Left ventricle myocardium inferior (tissue), 1 donor: ENCODE data around the gene MYG1. TPM values are rescaled to one million over a fixed set of nuclear protein-coding genes. Genes with fewer than 3 reads are reported as not detected.

Experiments
- DNase-seq: peaks from one replicate; pipeline ENCODE4 v3.0.0-alpha.2; 2020
- H3K27ac ChIP-seq: fragments of 200-600 bp; replicated peaks from 2 replicates; pipeline ENCODE4 v1.8.0; 2021
- H3K27me3 ChIP-seq: fragments of 200-600 bp; 2 replicates; pipeline ENCODE4 v1.8.0; 2021; ENCODE audit warnings: low read depth
- H3K36me3 ChIP-seq: fragments of 200-600 bp; 2 replicates; pipeline ENCODE4 v1.8.0; 2021
- H3K4me1 ChIP-seq: fragments of 200-600 bp; 2 replicates; pipeline ENCODE4 v1.8.0; 2021
- H3K4me3 ChIP-seq: fragments of 200-600 bp; 2 replicates; pipeline ENCODE4 v1.8.0; 2021; ENCODE audit warnings: mild to moderate bottlenecking, moderate library complexity
- H3K9me3 ChIP-seq: fragments of 200-600 bp; replicated peaks from 2 replicates; pipeline ENCODE4 v1.8.0; 2021
- intact Hi-C: fragments of 100-400 bp; cut with micrococcal nuclease; formaldehyde crosslinking; loops from one replicate; pipeline ENCODE4 v1.11.0; 2022
- total RNA-seq: library from RNA; stranded (reverse); fragmentation: NEBNext Ultra II Directional; extraction: Animal tissue kit (Norgen Biotek cat#: 25700); gene quantifications from one replicate; pipeline ENCODE4 v1.2.1, GENCODE V29; 2021
- TF ChIP-seq, protein P1 (sequence below): fragments of 200-600 bp; IDR thresholded peaks from 2 replicates; pipeline ENCODE4 v1.8.0; 2021; ENCODE audit warnings: antibody characterized with exemption, mild to moderate bottlenecking, borderline replicate concordance
- donor health status: DM: no; HTN: yes; CAD: no; lungs with severe emphysema.

Gene MYG1
- total RNA-seq, 1 donor from 2014 or later = 34.8 TPM

DNA sequence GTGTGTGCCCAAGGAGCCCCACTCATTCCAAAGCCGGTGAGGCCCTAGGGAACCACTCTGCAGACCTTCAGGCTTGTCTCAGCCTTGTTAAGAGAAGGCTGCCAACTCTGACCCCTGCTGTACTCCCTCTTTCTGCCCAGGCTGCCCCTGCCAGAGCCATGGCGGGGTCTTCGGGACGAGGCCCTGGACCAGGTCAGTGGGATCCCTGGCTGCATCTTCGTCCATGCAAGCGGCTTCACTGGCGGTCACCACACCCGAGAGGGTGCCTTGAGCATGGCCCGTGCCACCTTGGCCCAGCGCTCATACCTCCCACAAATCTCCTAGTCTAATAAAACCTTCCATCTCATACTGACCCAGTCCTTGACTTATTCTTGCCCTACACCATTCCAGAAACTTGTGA lies 7.3 kb downstream of the MYG1 start:
- intact Hi-C loops = no loop called here
- TF ChIP-seq, protein P1, sequence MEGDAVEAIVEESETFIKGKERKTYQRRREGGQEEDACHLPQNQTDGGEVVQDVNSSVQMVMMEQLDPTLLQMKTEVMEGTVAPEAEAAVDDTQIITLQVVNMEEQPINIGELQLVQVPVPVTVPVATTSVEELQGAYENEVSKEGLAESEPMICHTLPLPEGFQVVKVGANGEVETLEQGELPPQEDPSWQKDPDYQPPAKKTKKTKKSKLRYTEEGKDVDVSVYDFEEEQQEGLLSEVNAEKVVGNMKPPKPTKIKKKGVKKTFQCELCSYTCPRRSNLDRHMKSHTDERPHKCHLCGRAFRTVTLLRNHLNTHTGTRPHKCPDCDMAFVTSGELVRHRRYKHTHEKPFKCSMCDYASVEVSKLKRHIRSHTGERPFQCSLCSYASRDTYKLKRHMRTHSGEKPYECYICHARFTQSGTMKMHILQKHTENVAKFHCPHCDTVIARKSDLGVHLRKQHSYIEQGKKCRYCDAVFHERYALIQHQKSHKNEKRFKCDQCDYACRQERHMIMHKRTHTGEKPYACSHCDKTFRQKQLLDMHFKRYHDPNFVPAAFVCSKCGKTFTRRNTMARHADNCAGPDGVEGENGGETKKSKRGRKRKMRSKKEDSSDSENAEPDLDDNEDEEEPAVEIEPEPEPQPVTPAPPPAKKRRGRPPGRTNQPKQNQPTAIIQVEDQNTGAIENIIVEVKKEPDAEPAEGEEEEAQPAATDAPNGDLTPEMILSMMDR = no peak
- Histone ChIP-seq H3K4me3 (no peak overlapping the region), H3K27me3 (no peaks in the 10 kb centered on the region), H3K36me3 (peaks cover 94% of the 10 kb centered on the region), H3K4me1 (peaks cover 21% of the 10 kb centered on the region), H3K9me3 (no peaks in the 10 kb centered on the region), H3K27ac (no peak overlapping the region)
- no peak for DNase-seq

DNA sequence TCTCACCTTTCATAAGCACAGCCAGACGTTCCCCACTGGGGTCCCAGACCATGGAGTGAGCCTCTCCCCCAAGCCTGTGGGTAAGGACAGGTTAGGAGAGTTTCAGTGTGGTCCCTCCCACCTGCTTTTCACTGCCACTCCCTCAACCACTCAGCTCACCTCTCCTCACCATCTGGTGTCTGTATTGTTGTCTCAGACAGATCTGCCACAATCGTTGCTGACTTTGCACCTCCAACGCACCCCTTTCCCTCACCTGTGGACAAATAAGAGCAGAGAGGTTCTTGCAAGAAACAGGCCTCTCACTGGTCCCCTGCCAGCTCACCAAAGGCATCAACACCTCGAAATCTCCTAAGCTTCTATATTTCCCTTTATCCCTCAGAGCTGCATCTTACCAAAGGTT lies 8.8 kb downstream of the MYG1 start:
- Histone ChIP-seq H3K4me1 (peaks cover 7% of the 10 kb centered on the region), H3K9me3 (no peaks in the 10 kb centered on the region), H3K27me3 (no peaks in the 10 kb centered on the region), H3K4me3 (no peak overlapping the region), H3K36me3 (peaks cover 91% of the 10 kb centered on the region), H3K27ac (no peak overlapping the region)
- TF ChIP-seq, protein P1 = no peak
- intact Hi-C loops = no loop called here
- DNase-seq = no peak

DNA sequence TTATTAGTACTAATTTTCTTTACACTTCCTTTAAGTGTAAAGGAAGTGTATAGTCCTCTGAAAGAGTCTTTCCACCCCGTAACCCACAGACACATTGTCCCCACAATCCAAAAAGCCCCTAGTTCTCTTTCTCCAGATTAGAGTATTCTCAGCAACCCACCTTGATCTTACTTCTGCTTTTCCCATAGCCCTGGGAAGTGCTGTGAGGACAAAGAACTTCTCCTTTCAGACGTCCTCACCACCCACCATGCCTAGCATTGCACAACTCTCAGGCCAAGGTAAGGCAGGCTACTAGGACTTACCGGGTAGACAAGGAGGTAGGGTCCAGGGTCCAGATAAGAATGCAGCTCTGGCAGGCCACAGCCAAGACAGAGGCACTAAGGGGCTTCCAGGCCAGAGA lies 14.5 kb downstream of the MYG1 start:
- TF ChIP-seq, protein P1 = no peak

DNA sequence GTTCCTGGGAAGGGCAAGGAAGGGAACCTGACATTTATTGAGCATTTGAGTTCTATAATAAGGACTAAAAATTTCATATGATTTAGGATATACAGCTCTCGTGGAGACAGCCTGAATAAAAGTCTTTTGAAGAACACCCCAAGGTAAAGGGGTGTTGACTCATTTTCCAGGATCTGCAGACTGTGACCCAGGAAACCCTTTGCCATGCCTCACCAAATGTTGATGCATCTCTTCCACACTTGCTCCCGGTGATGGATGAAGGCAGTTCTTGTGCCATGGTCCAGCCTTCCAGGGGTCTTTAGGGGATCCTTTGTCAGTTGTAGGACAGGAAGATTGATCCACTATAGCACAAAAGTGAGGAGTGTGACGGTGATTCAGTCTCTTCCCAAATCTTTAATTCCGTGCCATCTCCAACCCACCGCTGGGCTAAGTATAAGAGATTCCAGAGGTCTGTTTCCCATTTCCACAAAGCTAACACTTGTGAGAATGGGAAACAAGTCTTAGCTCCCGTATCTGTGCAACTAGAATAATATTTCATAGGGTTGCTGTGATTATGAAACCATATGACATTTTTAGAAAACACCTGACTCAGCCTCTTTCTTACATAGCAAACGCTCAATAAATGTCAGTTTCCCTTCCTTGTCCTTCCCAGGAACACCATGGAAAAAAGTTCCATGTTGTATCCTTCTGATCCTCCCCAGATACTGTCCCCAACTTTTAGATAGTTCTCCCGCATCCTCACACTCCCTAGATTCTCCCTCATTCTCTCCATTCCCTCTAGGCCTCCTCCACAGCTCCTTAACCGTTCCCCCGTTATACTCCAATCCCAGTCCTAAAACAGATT lies 21.1 kb downstream of the MYG1 start:
- TF ChIP-seq, protein P1 = no peak
- H3K27ac ChIP-seq = peak overlapping the region; percentile 97
- peaks cover 51% of the 10 kb centered on the region for H3K4me1 ChIP-seq
- H3K4me3 ChIP-seq = peak overlapping the region; percentile 78
- H3K27me3 ChIP-seq = no peaks in the 10 kb centered on the region
- DNase-seq = no peak
- intact Hi-C loops = no loop called here
- H3K36me3 ChIP-seq = peaks cover 26% of the 10 kb centered on the region
- no peaks in the 10 kb centered on the region for H3K9me3 ChIP-seq

More for the DNA sequence above, 14.5 kb downstream of the MYG1 start:
- Histone ChIP-seq H3K27ac (no peak overlapping the region), H3K9me3 (no peaks in the 10 kb centered on the region), H3K27me3 (no peaks in the 10 kb centered on the region), H3K4me3 (no peak overlapping the region), H3K36me3 (peaks cover 82% of the 10 kb centered on the region), H3K4me1 (peaks cover 5% of the 10 kb centered on the region)
- intact Hi-C loops = no loop called here
- no peak for DNase-seq

DNA sequence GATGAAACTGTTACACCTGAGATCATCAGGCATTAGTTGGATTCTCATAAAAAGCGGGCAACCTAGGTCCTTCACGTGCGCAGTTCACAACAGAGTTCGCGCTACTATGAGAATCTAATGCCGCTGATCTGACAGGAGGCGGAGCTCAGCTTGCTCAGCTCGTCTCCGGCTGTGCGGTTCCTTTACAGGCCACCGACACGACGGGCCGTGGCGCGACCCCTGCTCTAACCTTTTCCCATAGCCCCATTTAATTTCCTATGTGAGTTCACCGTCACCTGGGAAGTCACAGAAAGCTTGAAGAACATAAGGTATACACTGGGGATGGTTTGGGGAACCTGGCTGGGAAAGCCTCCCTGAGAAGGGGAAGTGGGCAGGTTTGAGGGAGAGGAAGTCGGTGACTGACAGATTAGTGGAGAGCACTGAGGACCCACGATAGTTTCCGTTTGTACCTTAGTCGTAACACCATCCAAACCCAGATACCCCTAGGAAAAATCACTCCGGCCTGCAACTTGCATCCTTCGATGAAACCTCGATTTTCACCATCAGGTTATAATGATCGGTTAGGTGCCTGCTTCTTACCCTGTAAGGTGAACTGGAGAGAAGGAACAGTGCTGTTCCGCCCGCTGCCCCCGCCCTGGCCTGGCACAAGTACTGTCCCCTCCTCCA lies 24.8 kb downstream of the MYG1 start:
- Histone ChIP-seq H3K9me3 (no peaks in the 10 kb centered on the region), H3K27me3 (peaks cover 12% of the 10 kb centered on the region), H3K36me3 (peaks cover 2% of the 10 kb centered on the region), H3K27ac (peak overlapping the region; percentile 92), H3K4me1 (peaks cover 50% of the 10 kb centered on the region), H3K4me3 (peak overlapping the region; percentile 83)
- TF ChIP-seq, protein P1 = no peak
- peak; percentile 28 for DNase-seq
- intact Hi-C loops = no loop called here
